Skeletal muscle tissue (tissue), 4 donors: ENCODE data around the gene FKBP1A. TPM values are rescaled to one million over a fixed set of nuclear protein-coding genes. Genes with fewer than 3 reads are reported as not detected.
A peak's percentile ranks its signal among the peaks of the same experiment; 100 is the strongest.

Source experiments
- H3K27ac ChIP-seq: one replicate; pipeline ENCODE4 v1.7.0; 2013; ENCODE audit warnings: mild to moderate bottlenecking, low read depth, low read length, inconsistent platforms
- H3K27me3 ChIP-seq, 3 donors: one replicate each; pipeline ENCODE4 v1.7.0; 2013; ENCODE audit warnings: low read length in 3 of 3; ENCODE audit not compliant: control insufficient read depth in 3 of 3, insufficient read depth in 3 of 3
- H3K36me3 ChIP-seq, 3 donors: one replicate each; pipeline ENCODE4 v1.7.0; 2013; ENCODE audit warnings: low read length in 3 of 3; ENCODE audit not compliant: control insufficient read depth in 3 of 3, insufficient read depth in 3 of 3
- H3K4me1 ChIP-seq, 3 donors: one replicate each; pipeline ENCODE4 v1.7.0; 2013; ENCODE audit warnings: low read length in 3 of 3, mild to moderate bottlenecking in 3 of 3; ENCODE audit not compliant: control insufficient read depth in 3 of 3, insufficient read depth in 3 of 3
- H3K4me3 ChIP-seq, 3 donors: one replicate each; pipeline ENCODE4 v1.7.0; 2013; ENCODE audit warnings: low read length in 3 of 3
- H3K9ac ChIP-seq, 3 donors: one replicate each; pipeline ENCODE4 v1.7.0; 2013; ENCODE audit warnings: low read length in 3 of 3, mild to moderate bottlenecking in 3 of 3, moderate library complexity in 2 of 3, low read depth in 1 of 3
- H3K9me3 ChIP-seq, 3 donors: one replicate each; pipeline ENCODE4 v1.7.0; 2013; ENCODE audit warnings: low read length in 3 of 3; ENCODE audit not compliant: control insufficient read depth in 3 of 3
- total RNA-seq: library from RNA; depleted of rRNA; stranded (reverse); fragments of >200 nt; gene quantifications from one replicate; pipeline ENCODE4 v1.2.3, GENCODE V29; 2014
- donor health status: Osteomylitis.

The FKBP1A gene
- total RNA-seq, 1 donor from 2014 or later, result 56.4 TPM

- Histone ChIP-seq H3K4me1 (peaks cover 49 to 52% (median 49%) of the 10 kb centered on the region in 3 donors), H3K27ac (peak overlapping the region; percentile 72), H3K9me3 (no peaks in the 10 kb centered on the region), H3K9ac (peak overlapping the region in 1 of 3 donors; percentile 45), H3K27me3 (no peaks in the 10 kb centered on the region), H3K36me3 (peaks cover 10 to 24% (median 12%) of the 10 kb centered on the region in 3 donors), H3K4me3 (no peak overlapping the region)
These were observed 21.6 kb downstream of the FKBP1A start for GRCh38 chr20:1371202-1371782.

- H3K27ac ChIP-seq, result peak overlapping the region; percentile 72
- peaks cover 42 to 47% (median 42%) of the 10 kb centered on the region in 3 donors for H3K4me1 ChIP-seq
- no peaks in the 10 kb centered on the region for H3K27me3 ChIP-seq
- H3K9me3 ChIP-seq, result no peaks in the 10 kb centered on the region
- H3K9ac ChIP-seq, result no peak overlapping the region
- H3K4me3 ChIP-seq, result no peak overlapping the region
- peaks cover 10 to 24% (median 12%) of the 10 kb centered on the region in 3 donors for H3K36me3 ChIP-seq
These were observed 22.2 kb downstream of the FKBP1A start for GRCh38 chr20:1370548-1371110.

GRCh38 chr20:1369970-1370369 is 22.9 kb downstream of the FKBP1A start:
- peaks cover 35 to 41% (median 37%) of the 10 kb centered on the region in 3 donors for H3K4me1 ChIP-seq
- H3K27me3 ChIP-seq, result no peaks in the 10 kb centered on the region
- peak overlapping the region in 1 of 3 donors; percentile 8 for H3K9ac ChIP-seq
- no peak overlapping the region for H3K4me3 ChIP-seq
- H3K9me3 ChIP-seq, result no peaks in the 10 kb centered on the region
- H3K36me3 ChIP-seq, result peaks cover 10 to 24% (median 12%) of the 10 kb centered on the region in 3 donors
- peak overlapping the region; percentile 72 for H3K27ac ChIP-seq

GRCh38 chr20:1368448-1369199 is 24.2 kb downstream of the FKBP1A start:
- peaks cover 10 to 22% (median 13%) of the 10 kb centered on the region in 3 donors for H3K36me3 ChIP-seq
- no peak overlapping the region for H3K27ac ChIP-seq
- H3K9ac ChIP-seq, result no peak overlapping the region
- H3K27me3 ChIP-seq, result no peaks in the 10 kb centered on the region
- H3K4me1 ChIP-seq, result peaks cover 23 to 28% (median 28%) of the 10 kb centered on the region in 3 donors
- H3K4me3 ChIP-seq, result no peak overlapping the region
- no peaks in the 10 kb centered on the region for H3K9me3 ChIP-seq

- Histone ChIP-seq H3K9me3 (no peaks in the 10 kb centered on the region), H3K27me3 (no peaks in the 10 kb centered on the region), H3K36me3 (peaks cover 10 to 16% (median 11%) of the 10 kb centered on the region in 3 donors), H3K27ac (no peak overlapping the region), H3K4me3 (no peak overlapping the region), H3K9ac (no peak overlapping the region), H3K4me1 (peaks cover 21 to 23% (median 21%) of the 10 kb centered on the region in 3 donors)
These were observed 25.4 kb downstream of the FKBP1A start for GRCh38 chr20:1367479-1367878.

GRCh38 chr20:1364106-1364505 is 28.7 kb downstream of the FKBP1A start:
- Histone ChIP-seq H3K4me1 (no peaks in the 10 kb centered on the region), H3K36me3 (peaks cover 9 to 22% (median 9%) of the 10 kb centered on the region in 3 donors), H3K27me3 (no peaks in the 10 kb centered on the region), H3K4me3 (no peak overlapping the region), H3K9me3 (no peaks in the 10 kb centered on the region), H3K27ac (no peak overlapping the region), H3K9ac (no peak overlapping the region)

GRCh38 chr20:1363522-1363921 is 29.3 kb downstream of the FKBP1A start:
- H3K27me3 ChIP-seq, result no peaks in the 10 kb centered on the region
- no peak overlapping the region for H3K4me3 ChIP-seq
- no peaks in the 10 kb centered on the region for H3K9me3 ChIP-seq
- H3K36me3 ChIP-seq, result peaks cover 9 to 17% (median 9%) of the 10 kb centered on the region in 3 donors
- H3K9ac ChIP-seq, result no peak overlapping the region
- H3K27ac ChIP-seq, result no peak overlapping the region
- H3K4me1 ChIP-seq, result no peaks in the 10 kb centered on the region

GRCh38 chr20:1362484-1362883 is 30.4 kb downstream of the FKBP1A start:
- Histone ChIP-seq H3K36me3 (peaks cover 4 to 21% (median 6%) of the 10 kb centered on the region in 3 donors), H3K4me1 (no peaks in the 10 kb centered on the region), H3K9me3 (no peaks in the 10 kb centered on the region), H3K27ac (no peak overlapping the region), H3K27me3 (no peaks in the 10 kb centered on the region), H3K4me3 (no peak overlapping the region), H3K9ac (no peak overlapping the region)

- Histone ChIP-seq H3K36me3 (peaks cover 3 to 21% (median 6%) of the 10 kb centered on the region in 3 donors), H3K9me3 (no peaks in the 10 kb centered on the region), H3K27ac (no peak overlapping the region), H3K4me3 (no peak overlapping the region), H3K4me1 (no peaks in the 10 kb centered on the region), H3K9ac (no peak overlapping the region), H3K27me3 (no peaks in the 10 kb centered on the region)
These were observed 32.6 kb downstream of the FKBP1A start for GRCh38 chr20:1360094-1360846.
